ENCODE results near the gene OLIG3. TPM values are rescaled to one million over a fixed set of nuclear protein-coding genes. Genes with fewer than 3 reads are reported as not detected.
A peak's percentile ranks its signal among the peaks of the same experiment; 100 is the strongest.

Gene OLIG3
- total and polyA plus RNA-seq, 2 of the 8 experiments (the other 6 are each of a cell fraction or from before 2014, with no cell fraction given), result 0.60 to 1.3 TPM

DNA sequence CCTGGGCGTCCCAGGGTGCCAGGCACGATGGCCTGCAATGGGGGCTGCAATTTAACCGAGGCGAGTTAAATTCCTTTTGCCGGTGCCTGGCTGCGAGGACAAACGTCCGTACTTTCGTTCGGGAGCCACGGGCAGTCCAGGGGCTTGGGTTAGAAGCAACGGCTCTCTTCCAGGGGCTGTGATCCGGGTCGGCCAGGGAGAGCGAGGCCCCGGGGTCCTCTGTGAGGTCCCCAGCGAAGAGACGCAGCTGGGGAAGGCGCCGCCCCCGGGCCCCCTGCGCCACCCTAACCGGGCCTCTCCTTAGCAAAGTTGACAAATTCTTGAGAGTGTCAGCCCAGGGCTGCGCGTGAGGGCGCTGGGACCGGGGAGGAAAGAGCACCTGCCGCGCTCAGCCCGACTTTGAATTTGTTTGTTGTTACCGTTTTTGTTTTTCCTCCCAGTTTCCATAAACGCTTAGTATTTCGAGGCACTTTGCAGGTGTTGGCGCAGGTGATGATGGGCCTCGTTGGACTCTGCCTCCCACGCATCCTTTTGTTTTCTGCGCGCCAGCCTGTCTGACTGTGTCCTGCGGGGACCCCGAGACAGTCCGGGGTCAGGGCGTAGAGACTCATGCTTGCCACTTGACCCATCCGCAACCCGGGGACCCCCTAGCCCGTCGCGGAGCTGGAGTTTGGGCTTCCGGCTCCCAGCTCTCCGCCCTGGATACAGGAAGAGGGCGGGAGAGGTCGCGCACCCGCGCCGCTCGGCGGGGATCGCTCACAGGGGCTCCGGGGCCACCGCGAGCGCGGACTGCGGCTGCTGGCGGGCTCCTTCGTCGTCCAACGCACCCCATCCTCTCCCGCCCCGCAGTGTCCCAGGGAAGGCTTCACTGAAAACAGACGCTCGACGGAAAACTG lies 5.8 kb downstream of the OLIG3 start:
- Histone ChIP-seq H3K79me2 (ENCODE audit: control insufficient read depth in 1 of 2, insufficient read depth in 2 of 2, low read length in 2 of 2) (no peaks in the 10 kb centered on the region), H4K91ac (replicated peaks; ENCODE audit: insufficient read length, low read length) (no peak overlapping the region), H3K9ac (replicated peaks in 1 of 4; ENCODE audit: extremely low read depth in 1 of 4, low read depth in 3 of 4, low read length in 3 of 4) (no peak overlapping the region), H3K27ac (ENCODE audit: low read depth, low read length) (no peak overlapping the region), H3K27me3 (replicated peaks in 1 of 4; ENCODE audit: control insufficient read depth in 3 of 4, extremely low read depth in 1 of 4, insufficient read depth in 3 of 4, low read length in 3 of 4) (peaks cover 39 to 86% (median 75%) of the 10 kb centered on the region in 4 experiments), H3K9me3 (ENCODE audit: insufficient read depth in 2 of 2, low read depth in 1 of 2, low read length in 1 of 2) (no peaks in the 10 kb centered on the region), H2BK120ac (replicated peaks; ENCODE audit: low read depth, low read length) (no peak overlapping the region), H3K4me1 (replicated peaks in 1 of 4; ENCODE audit: control insufficient read depth in 3 of 4, insufficient read depth in 4 of 4, low read length in 3 of 4) (peaks cover 12 to 38% (median 20%) of the 10 kb centered on the region in 4 experiments), H2BK20ac (ENCODE audit: low read length) (0 out of 2 replicates have a peak overlapping the region, but pooled peaks have one; percentile 48), H2AFZ (ENCODE audit: low read length) (peak overlapping the region; percentile 47; the same call in 1 of the 2 replicates), H3K14ac (ENCODE audit: insufficient read length) (no peak overlapping the region), H2BK5ac (ENCODE audit: low read depth, low read length) (peak overlapping the region; percentile 66; the same call in 1 of the 2 replicates), H3K79me1 (ENCODE audit: low read depth, low read length) (no peaks in the 10 kb centered on the region), H2BK15ac (ENCODE audit: low read length) (peak overlapping the region; percentile 83; the same call in 1 of the 2 replicates), H2BK12ac (ENCODE audit: low read depth, low read length) (peak overlapping the region; percentile 75; the same call in 1 of the 2 replicates), H3K4ac (replicated peaks; ENCODE audit: insufficient read length, low read depth, low read length) (no peak overlapping the region), H3K23me2 (ENCODE audit: low read depth, low read length) (peaks cover 24% of the 10 kb centered on the region), H4K20me1 (replicated peaks in 1 of 2; ENCODE audit: control insufficient read depth in 1 of 2, insufficient read depth in 2 of 2, low read length in 2 of 2) (no peaks in the 10 kb centered on the region), H3K36me3 (ENCODE audit: control insufficient read depth in 2 of 4, insufficient read depth in 4 of 4, low read length in 3 of 4) (no peaks in the 10 kb centered on the region), H3K4me3 (ENCODE audit: extremely low read depth in 1 of 4, insufficient read depth in 2 of 4, low read depth in 3 of 4, low read length in 4 of 4) (peak overlapping the region; percentile 34 to 71 (median 62)), H3K4me2 (ENCODE audit: insufficient read depth in 1 of 2, low read depth in 2 of 2, low read length in 2 of 2) (peak overlapping the region; percentile 90 to 91), H3K56ac (replicated peaks; ENCODE audit: insufficient read length, low read depth, low read length) (no peak overlapping the region), H3K23ac (ENCODE audit: insufficient read length) (no peak overlapping the region), H3K18ac (ENCODE audit: extremely low read depth, low read length) (peak overlapping the region; percentile 64; the same call in 1 of the 2 replicates), H2AK5ac (ENCODE audit: low read depth, low read length) (no peak overlapping the region), H4K5ac (ENCODE audit: insufficient read length, low read depth, low read length) (no peak overlapping the region), H4K8ac (ENCODE audit: extremely low read depth, insufficient read depth, low read length) (peak overlapping the region; percentile 58; the same call in 1 of the 2 replicates)
- POLR2A ChIA-PET (ENCODE audit: partially characterized antibody), result interaction anchor here (1.6 to 2.0 kb wide), 2 partner anchors 9 to 100 kb away, joined by 5 to 7 read pairs; no protein-coding TSS in a partner anchor
- CTCF ChIA-PET (ENCODE audit: partially characterized antibody), result interaction anchor here (0.5 to 8.0 kb wide), 9 partner anchors 8 to 174 kb away, joined by 3 to 62 read pairs (median 5); no protein-coding TSS in a partner anchor
- peak in 1 of 2 experiments; percentile 77 for DNase-seq (ENCODE audit: low read depth in 1 of 2, low spot score in 2 of 2)
- FAIRE-seq, result no peak
- 0% methylated on average over 68 of the region's 73 CpGs; no CpG with 5 or more reads in 1 of the 2 experiments for WGBS, 2 experiments (ENCODE audit: extremely low coverage in 1 of 2, insufficient coverage in 1 of 2, insufficient read length in 1 of 2, insufficient replicate concordance in 2 of 2, low coverage in 1 of 2, low lambda C conversion rate in 2 of 2, missing lambda C conversion rate in 1 of 2)
- no peak for TF ChIP-seq BCL11A (IDR thresholded peaks at IDR 0.05; ENCODE audit: low read depth in 2 of 2, low read length in 2 of 2)
- TF ChIP-seq, protein P1, sequence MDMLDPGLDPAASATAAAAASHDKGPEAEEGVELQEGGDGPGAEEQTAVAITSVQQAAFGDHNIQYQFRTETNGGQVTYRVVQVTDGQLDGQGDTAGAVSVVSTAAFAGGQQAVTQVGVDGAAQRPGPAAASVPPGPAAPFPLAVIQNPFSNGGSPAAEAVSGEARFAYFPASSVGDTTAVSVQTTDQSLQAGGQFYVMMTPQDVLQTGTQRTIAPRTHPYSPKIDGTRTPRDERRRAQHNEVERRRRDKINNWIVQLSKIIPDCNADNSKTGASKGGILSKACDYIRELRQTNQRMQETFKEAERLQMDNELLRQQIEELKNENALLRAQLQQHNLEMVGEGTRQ (IDR thresholded peaks at IDR 0.05; ENCODE audit: low read length), result no peak
- TF ChIP-seq, protein P2, sequence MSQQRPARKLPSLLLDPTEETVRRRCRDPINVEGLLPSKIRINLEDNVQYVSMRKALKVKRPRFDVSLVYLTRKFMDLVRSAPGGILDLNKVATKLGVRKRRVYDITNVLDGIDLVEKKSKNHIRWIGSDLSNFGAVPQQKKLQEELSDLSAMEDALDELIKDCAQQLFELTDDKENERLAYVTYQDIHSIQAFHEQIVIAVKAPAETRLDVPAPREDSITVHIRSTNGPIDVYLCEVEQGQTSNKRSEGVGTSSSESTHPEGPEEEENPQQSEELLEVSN (IDR thresholded peaks at IDR 0.05), result peak; percentile 28; the same call in 1 of the 2 replicates
- no peak for TF ChIP-seq SP1 (IDR thresholded peaks at IDR 0.05; ENCODE audit: low read depth, low read length)
- TF ChIP-seq GABPA (IDR thresholded peaks at IDR 0.05; ENCODE audit: borderline replicate concordance, insufficient read depth, low read length), result no peak
- no peak for TF ChIP-seq TCF12 (IDR thresholded peaks at IDR 0.05; ENCODE audit: low read depth, low read length)
- no peak for TF ChIP-seq SP2 (IDR thresholded peaks at IDR 0.05; ENCODE audit: low read length)
- TF ChIP-seq SIN3A (conservative IDR thresholded peaks at IDR 0.05 in 1 of 2, IDR thresholded peaks at IDR 0.05 in 1 of 2; ENCODE audit: low read depth in 1 of 2, low read length in 2 of 2), result no peak
- TF ChIP-seq BACH1 (IDR thresholded peaks at IDR 0.05; ENCODE audit: low read length), result no peak
